ENCODE data around the gene CDH23.

DNA sequence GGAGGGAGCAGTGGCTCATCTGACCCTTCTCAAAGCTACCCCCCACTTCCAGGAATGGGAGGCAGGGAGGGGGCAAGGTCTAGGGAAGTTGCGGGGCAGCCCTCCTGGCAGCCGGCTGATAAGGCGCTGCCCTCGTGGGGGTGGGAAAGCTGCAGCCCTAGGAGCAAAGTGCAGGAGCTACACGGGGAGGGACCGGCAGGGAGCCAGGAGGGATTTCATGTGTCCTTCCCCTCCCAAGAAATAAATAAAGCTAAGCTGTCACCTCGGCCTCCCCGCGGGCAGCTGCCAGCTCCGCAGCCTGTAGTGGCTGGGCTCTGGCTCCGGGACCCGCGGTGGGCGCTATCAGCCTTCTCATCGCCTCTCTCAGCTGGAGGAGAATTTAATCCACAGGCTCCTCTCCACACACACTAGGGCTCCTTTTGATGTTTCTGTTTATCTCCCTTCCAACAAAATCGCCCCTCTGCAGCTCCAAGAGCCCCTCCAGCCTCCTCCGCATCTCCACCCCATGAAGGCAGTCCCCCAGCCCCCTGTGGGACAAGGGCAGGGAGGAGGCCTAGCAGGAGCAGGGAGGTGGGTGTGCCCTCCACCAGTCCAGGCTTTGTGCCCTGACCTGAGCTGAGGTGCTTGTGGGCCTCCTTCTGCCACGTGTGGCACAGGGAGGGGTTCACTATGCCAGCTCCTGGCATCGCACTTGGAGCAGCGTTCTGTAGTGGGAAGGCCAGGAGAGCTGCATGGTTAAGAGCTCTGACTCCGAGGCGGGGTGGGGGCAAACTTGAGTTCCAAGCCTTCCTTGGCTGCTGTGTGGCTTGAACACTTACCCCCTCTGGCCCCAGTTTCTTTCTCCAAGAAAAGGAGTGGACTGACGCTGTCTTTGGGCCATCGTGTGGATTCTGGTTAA, 242.4 kb downstream of the CDH23 start:
- TF ChIP-seq, protein P1, sequence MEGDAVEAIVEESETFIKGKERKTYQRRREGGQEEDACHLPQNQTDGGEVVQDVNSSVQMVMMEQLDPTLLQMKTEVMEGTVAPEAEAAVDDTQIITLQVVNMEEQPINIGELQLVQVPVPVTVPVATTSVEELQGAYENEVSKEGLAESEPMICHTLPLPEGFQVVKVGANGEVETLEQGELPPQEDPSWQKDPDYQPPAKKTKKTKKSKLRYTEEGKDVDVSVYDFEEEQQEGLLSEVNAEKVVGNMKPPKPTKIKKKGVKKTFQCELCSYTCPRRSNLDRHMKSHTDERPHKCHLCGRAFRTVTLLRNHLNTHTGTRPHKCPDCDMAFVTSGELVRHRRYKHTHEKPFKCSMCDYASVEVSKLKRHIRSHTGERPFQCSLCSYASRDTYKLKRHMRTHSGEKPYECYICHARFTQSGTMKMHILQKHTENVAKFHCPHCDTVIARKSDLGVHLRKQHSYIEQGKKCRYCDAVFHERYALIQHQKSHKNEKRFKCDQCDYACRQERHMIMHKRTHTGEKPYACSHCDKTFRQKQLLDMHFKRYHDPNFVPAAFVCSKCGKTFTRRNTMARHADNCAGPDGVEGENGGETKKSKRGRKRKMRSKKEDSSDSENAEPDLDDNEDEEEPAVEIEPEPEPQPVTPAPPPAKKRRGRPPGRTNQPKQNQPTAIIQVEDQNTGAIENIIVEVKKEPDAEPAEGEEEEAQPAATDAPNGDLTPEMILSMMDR (conservative IDR thresholded peaks at IDR 0.05; ENCODE audit: low read depth, low read length): no peak
- no peak for TF ChIP-seq EZH2 (IDR thresholded peaks at IDR 0.05; ENCODE audit: low read length, unreplicated experiment)
